DOHH2 (cell line): Measurements from ENCODE around the gene SERINC5.

Experiments
- H3F3A ChIP-seq: fragments of 200-600 bp; sonication (generic), shearing (Covaris generic); 2 replicates; pipeline ENCODE4 v1.6.0; 2016; ENCODE audit warnings: antibody characterized with exemption, mild to moderate bottlenecking; ENCODE audit not compliant: control insufficient read depth, insufficient read depth
- H3K27ac ChIP-seq: fragments of 200-600 bp; sonication (generic); 2 replicates; pipeline ENCODE4 v1.5.1; 2014; ENCODE audit warnings: low read depth, mild to moderate bottlenecking, low read length, moderate library complexity
- H3K27me3 ChIP-seq: fragments of 200-600 bp; sonication (generic); 2 replicates; pipeline ENCODE4 v1.6.1; 2014; ENCODE audit warnings: mild to moderate bottlenecking, low read length, mixed read lengths; ENCODE audit not compliant: control insufficient read depth
- H3K36me3 ChIP-seq: fragments of 200-600 bp; sonication (generic); 2 replicates; pipeline ENCODE4 v1.6.1; 2014; ENCODE audit warnings: mild to moderate bottlenecking, low read length, moderate library complexity, mixed read lengths; ENCODE audit not compliant: control insufficient read depth
- H3K4me1 ChIP-seq: fragments of 200-600 bp; sonication (generic); 2 replicates; pipeline ENCODE4 v1.6.1; 2014; ENCODE audit warnings: mild to moderate bottlenecking, low read length, mixed read lengths; ENCODE audit not compliant: control insufficient read depth
- H3K4me2 ChIP-seq: fragments of 200-600 bp; sonication (generic); 2 replicates; pipeline ENCODE4 v1.6.0; 2014; ENCODE audit warnings: mild to moderate bottlenecking, low read length, moderate library complexity
- H3K4me3 ChIP-seq: fragments of 200-600 bp; sonication (generic); 2 replicates; pipeline ENCODE4 v1.5.1; 2014; ENCODE audit warnings: mild to moderate bottlenecking, low read length, mixed read lengths
- H3K79me2 ChIP-seq: fragments of 200-600 bp; sonication (generic); 2 replicates; pipeline ENCODE4 v1.6.1; 2014; ENCODE audit warnings: mild to moderate bottlenecking, low read length, mixed read lengths; ENCODE audit not compliant: control insufficient read depth
- H3K9me2 ChIP-seq: fragments of 200-600 bp; sonication (generic); replicated peaks from 2 replicates; pipeline ENCODE4 v1.6.1; 2014; ENCODE audit warnings: mild to moderate bottlenecking, low read length, mixed read lengths; ENCODE audit not compliant: control insufficient read depth
- H3K9me3 ChIP-seq: fragments of 200-600 bp; sonication (generic); 2 replicates; pipeline ENCODE4 v1.6.1; 2014; ENCODE audit warnings: antibody characterized with exemption, low read length, mixed read lengths; ENCODE audit not compliant: control insufficient read depth, insufficient read depth
- H4K20me1 ChIP-seq: fragments of 200-600 bp; sonication (generic); 2 replicates; pipeline ENCODE4 v1.6.0; 2014; ENCODE audit warnings: low read depth, mild to moderate bottlenecking, antibody characterized with exemption, low read length, moderate library complexity; ENCODE audit not compliant: control insufficient read depth, insufficient read depth
- EZH2phosphoT487 ChIP-seq: fragments of 200-600 bp; sonication (generic); IDR thresholded peaks from 2 replicates; pipeline ENCODE4 v1.6.1; 2017; ENCODE audit warnings: borderline replicate concordance, mild to moderate bottlenecking, antibody characterized with exemption, low read length, moderate library complexity, mixed read lengths
- TF ChIP-seq, protein P1 (sequence below): fragments of 200-600 bp; sonication (generic); IDR thresholded peaks from one replicate; pipeline ENCODE4 v1.5.1; 2014; ENCODE audit warnings: antibody characterized with exemption, mild to moderate bottlenecking, low read depth, low read length; ENCODE audit not compliant: poor library complexity, severe bottlenecking

The SERINC5 gene

DNA sequence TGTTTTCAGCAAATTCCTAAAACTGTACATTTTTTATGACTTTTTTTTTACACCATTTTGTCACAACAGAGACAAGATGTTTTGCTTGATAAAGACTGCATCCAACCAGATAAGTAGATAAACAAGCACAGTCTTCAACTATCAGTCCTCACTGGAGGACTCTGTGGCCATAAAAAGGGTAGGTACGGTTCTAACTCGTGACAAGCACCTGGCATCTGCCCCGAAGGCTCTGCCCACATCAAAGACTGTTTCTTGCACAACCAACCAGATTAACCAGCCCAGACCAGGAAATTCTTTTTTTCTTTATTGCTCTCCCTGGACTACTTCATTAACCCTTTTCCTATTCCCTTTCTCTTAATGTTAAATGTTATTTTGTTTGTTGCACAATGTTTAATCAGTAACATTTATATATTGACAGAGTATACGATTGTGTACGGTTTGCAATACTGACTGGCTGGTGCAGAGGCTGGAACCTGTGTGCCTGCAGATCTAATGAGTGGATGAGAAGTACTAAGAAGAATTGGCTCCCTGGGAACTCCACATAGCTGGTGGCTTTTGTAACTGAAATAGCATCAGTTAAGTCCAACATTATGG, 74.1 kb downstream of the SERINC5 start:
- H3K27ac ChIP-seq: no peak overlapping the region
- no peaks in the 10 kb centered on the region for H3F3A ChIP-seq

DNA sequence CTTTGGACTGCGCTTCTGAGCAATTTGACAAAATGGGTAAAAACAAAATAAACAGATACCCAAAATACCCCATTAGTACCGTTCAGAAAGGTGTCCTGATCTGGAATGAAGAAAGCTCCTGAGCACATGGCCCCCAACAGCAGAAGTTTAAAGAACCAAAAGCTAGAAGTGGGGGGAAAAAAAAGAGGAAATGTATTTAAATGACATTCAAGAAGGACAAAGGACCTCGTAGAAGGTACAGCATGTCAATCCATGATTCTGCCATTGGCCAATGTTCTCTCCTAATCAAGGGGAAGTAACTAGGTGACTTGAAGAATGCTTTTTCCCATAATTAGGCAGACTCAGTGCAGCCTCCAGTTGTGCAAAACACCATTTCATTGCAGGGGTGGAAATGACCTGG, 78.6 kb downstream of the SERINC5 start:
- TF ChIP-seq, protein P1, sequence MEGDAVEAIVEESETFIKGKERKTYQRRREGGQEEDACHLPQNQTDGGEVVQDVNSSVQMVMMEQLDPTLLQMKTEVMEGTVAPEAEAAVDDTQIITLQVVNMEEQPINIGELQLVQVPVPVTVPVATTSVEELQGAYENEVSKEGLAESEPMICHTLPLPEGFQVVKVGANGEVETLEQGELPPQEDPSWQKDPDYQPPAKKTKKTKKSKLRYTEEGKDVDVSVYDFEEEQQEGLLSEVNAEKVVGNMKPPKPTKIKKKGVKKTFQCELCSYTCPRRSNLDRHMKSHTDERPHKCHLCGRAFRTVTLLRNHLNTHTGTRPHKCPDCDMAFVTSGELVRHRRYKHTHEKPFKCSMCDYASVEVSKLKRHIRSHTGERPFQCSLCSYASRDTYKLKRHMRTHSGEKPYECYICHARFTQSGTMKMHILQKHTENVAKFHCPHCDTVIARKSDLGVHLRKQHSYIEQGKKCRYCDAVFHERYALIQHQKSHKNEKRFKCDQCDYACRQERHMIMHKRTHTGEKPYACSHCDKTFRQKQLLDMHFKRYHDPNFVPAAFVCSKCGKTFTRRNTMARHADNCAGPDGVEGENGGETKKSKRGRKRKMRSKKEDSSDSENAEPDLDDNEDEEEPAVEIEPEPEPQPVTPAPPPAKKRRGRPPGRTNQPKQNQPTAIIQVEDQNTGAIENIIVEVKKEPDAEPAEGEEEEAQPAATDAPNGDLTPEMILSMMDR: no peak
- TF ChIP-seq EZH2phosphoT487: no peak
- no peaks in the 10 kb centered on the region for H3K79me2 ChIP-seq
- H3K4me1 ChIP-seq: no peaks in the 10 kb centered on the region
- H3K27ac ChIP-seq: no peak overlapping the region
- no peaks in the 10 kb centered on the region for H4K20me1 ChIP-seq
- no peak overlapping the region for H3K4me3 ChIP-seq
- no peak overlapping the region for H3K4me2 ChIP-seq
- H3K27me3 ChIP-seq: no peaks in the 10 kb centered on the region
- H3K9me3 ChIP-seq: no peaks in the 10 kb centered on the region
- no peaks in the 10 kb centered on the region for H3F3A ChIP-seq
- no peaks in the 10 kb centered on the region for H3K9me2 ChIP-seq
- H3K36me3 ChIP-seq: no peaks in the 10 kb centered on the region

More for the DNA sequence above, 74.1 kb downstream of the SERINC5 start:
- Histone ChIP-seq H3K4me1 (no peaks in the 10 kb centered on the region), H3K9me2 (no peaks in the 10 kb centered on the region), H3K4me2 (no peak overlapping the region), H3K27me3 (peaks cover 3% of the 10 kb centered on the region; the same call in 1 of the 2 replicates), H3K9me3 (no peaks in the 10 kb centered on the region), H4K20me1 (no peaks in the 10 kb centered on the region), H3K36me3 (0 out of 2 replicates have a peak, but pooled peaks cover 3% of the 10 kb centered on the region), H3K4me3 (no peak overlapping the region), H3K79me2 (no peaks in the 10 kb centered on the region)
- no peak for TF ChIP-seq EZH2phosphoT487
- TF ChIP-seq, protein P1: no peak

DNA sequence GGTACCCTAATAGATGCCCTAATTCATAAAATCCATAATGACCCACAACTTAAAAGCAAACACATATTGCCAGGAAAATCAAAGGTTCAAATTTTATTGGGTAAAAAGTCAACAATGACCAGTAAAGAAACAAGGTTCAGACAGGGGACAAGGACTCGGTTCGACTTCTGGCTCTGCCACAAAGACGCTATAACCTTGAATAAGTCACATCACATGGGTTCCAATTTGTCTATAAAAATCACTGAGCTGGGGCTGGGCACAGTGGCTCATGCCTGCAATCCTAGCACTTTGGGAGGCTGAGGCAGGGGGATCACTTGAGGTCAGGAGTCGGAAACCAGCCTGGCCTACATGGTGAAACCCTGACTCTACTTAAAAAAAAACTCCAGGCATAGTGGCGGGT, 80.5 kb downstream of the SERINC5 start:
- no peaks in the 10 kb centered on the region for H3K79me2 ChIP-seq
- H3K4me2 ChIP-seq: no peak overlapping the region
- no peaks in the 10 kb centered on the region for H4K20me1 ChIP-seq
- no peaks in the 10 kb centered on the region for H3K9me3 ChIP-seq
- no peaks in the 10 kb centered on the region for H3F3A ChIP-seq
- H3K27me3 ChIP-seq: no peaks in the 10 kb centered on the region
- no peaks in the 10 kb centered on the region for H3K36me3 ChIP-seq
- H3K9me2 ChIP-seq: no peaks in the 10 kb centered on the region
- TF ChIP-seq, protein P1: no peak
- no peak for TF ChIP-seq EZH2phosphoT487
- H3K27ac ChIP-seq: no peak overlapping the region
- H3K4me3 ChIP-seq: no peak overlapping the region
- H3K4me1 ChIP-seq: no peaks in the 10 kb centered on the region
